Measurements from ENCODE around the gene RPS19BP1. TPM values are rescaled to one million over a fixed set of nuclear protein-coding genes. Genes with fewer than 3 reads are reported as not detected.

Gene RPS19BP1
- total and polyA plus RNA-seq, 2 donors (not counting 1 experiment from before 2014, with no cell fraction given), result 60.3 to 74.8 TPM

GRCh38 chr22:39513791-39514190 is 18.8 kb downstream of the RPS19BP1 start:
- Mint-ChIP-seq H3K27me3 (no peaks in the 10 kb centered on the region), H3K4me3 (no peak overlapping the region), H3K27ac (no peak overlapping the region), H3K4me1 (peaks cover 26% of the 10 kb centered on the region), H3K9me3 (ENCODE audit: insufficient read depth) (no peaks in the 10 kb centered on the region)
- 95% methylated on average over 18 of the region's 18 CpGs for WGBS (ENCODE audit: insufficient coverage)
- Histone ChIP-seq H4K20me1 (ENCODE audit: control insufficient read depth, insufficient read depth, low read length, poor library complexity, severe bottlenecking) (peaks cover 43% of the 10 kb centered on the region), H3K4me3 (ENCODE audit: control extremely low read depth in 1 of 5, extremely low read depth in 1 of 5, insufficient read depth in 1 of 5, low read depth in 2 of 5, low read length in 4 of 5) (no peak overlapping the region), H3K4me1 (ENCODE audit: control insufficient read depth in 2 of 2, insufficient read depth in 2 of 2, low read length in 2 of 2) (peaks cover under 1 to 2% of the 10 kb centered on the region in 2 donors), H3K79me2 (ENCODE audit: control insufficient read depth, insufficient read depth, low read length) (peaks cover 42% of the 10 kb centered on the region), H3K27ac (ENCODE audit: low read length in 2 of 2) (no peak overlapping the region), H3K9ac (ENCODE audit: low read length) (no peak overlapping the region), H3K36me3 (replicated peaks in 1 of 2; ENCODE audit: control extremely low read depth in 1 of 2, control insufficient read depth in 1 of 2, extremely low read depth in 1 of 2, insufficient read depth in 2 of 2, low read length in 1 of 2) (peaks cover 0 to 61% of the 10 kb centered on the region in 2 experiments), H2AFZ (ENCODE audit: insufficient read depth, low read depth, low read length, poor library complexity, severe bottlenecking) (no peak overlapping the region), H3K4me2 (replicated peaks; ENCODE audit: low read depth, low read length, poor library complexity, severe bottlenecking) (no peak overlapping the region), H3K9me3 (ENCODE audit: control extremely low read depth in 1 of 3, control insufficient read depth in 2 of 3, insufficient read depth in 1 of 3, low read length in 2 of 3) (no peaks in the 10 kb centered on the region), H3K27me3 (replicated peaks in 1 of 4; ENCODE audit: control extremely low read depth in 1 of 4, control insufficient read depth in 3 of 4, insufficient read depth in 4 of 4, low read length in 3 of 4) (no peaks in the 10 kb centered on the region)
- POLR2A ChIA-PET, result interaction anchor here (1.0 kb wide), 1 partner anchor 67 kb away, joined by 3 read pairs; no protein-coding TSS in a partner anchor
- CTCF ChIA-PET, result interaction anchor here (1.2 to 6.0 kb wide), 13 partner anchors 9 to 343 kb away, joined by 3 to 85 read pairs (median 7); partner anchors contain the start of genes MIEF1, RPS19BP1 and TAB1
- intact Hi-C loops (cut with micrococcal nuclease), result loop anchor here (1.0 kb wide), 3 partner anchors 17 to 170 kb away; no protein-coding TSS in a partner anchor
- TF ChIP-seq EZH2 (IDR thresholded peaks at IDR 0.05; ENCODE audit: borderline replicate concordance, insufficient read depth, low read depth, low read length, poor library complexity, severe bottlenecking), result no peak
- TF ChIP-seq, protein P1, sequence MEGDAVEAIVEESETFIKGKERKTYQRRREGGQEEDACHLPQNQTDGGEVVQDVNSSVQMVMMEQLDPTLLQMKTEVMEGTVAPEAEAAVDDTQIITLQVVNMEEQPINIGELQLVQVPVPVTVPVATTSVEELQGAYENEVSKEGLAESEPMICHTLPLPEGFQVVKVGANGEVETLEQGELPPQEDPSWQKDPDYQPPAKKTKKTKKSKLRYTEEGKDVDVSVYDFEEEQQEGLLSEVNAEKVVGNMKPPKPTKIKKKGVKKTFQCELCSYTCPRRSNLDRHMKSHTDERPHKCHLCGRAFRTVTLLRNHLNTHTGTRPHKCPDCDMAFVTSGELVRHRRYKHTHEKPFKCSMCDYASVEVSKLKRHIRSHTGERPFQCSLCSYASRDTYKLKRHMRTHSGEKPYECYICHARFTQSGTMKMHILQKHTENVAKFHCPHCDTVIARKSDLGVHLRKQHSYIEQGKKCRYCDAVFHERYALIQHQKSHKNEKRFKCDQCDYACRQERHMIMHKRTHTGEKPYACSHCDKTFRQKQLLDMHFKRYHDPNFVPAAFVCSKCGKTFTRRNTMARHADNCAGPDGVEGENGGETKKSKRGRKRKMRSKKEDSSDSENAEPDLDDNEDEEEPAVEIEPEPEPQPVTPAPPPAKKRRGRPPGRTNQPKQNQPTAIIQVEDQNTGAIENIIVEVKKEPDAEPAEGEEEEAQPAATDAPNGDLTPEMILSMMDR (IDR thresholded peaks at IDR 0.05), result no peak
- DNase-seq, result no peak
- no peak for ATAC-seq (ENCODE audit: low read depth)

DNA sequence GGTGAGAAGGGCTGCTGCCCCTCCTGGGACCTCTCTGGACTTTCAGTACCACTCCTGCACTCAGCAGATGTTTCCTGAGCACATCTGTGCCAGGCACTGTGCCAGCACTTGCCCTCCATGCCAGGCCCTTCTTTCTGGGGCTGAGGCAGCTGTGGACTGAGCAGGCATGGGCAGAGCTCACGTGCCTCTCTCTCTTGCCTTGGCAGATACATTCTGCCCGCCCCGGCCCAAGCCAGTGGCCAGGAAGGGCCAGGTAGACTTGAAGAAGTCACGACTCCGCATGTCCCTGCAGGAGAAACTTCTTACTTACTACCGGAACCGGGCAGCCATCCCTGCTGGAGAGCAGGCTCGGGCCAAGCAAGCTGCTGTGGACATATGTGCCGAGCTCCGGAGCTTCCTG is 20.5 kb downstream of the RPS19BP1 start:
- Histone ChIP-seq H3K36me3 (replicated peaks in 1 of 2; ENCODE audit: control extremely low read depth in 1 of 2, control insufficient read depth in 1 of 2, extremely low read depth in 1 of 2, insufficient read depth in 2 of 2, low read length in 1 of 2) (peaks cover 0 to 73% of the 10 kb centered on the region in 2 experiments), H4K20me1 (ENCODE audit: control insufficient read depth, insufficient read depth, low read length, poor library complexity, severe bottlenecking) (peaks cover 46% of the 10 kb centered on the region), H3K4me1 (ENCODE audit: control insufficient read depth in 2 of 2, insufficient read depth in 2 of 2, low read length in 2 of 2) (no peaks in the 10 kb centered on the region), H3K9ac (ENCODE audit: low read length) (no peak overlapping the region), H3K27ac (ENCODE audit: low read length in 2 of 2) (no peak overlapping the region), H2AFZ (ENCODE audit: insufficient read depth, low read depth, low read length, poor library complexity, severe bottlenecking) (no peak overlapping the region), H3K79me2 (ENCODE audit: control insufficient read depth, insufficient read depth, low read length) (peaks cover 54% of the 10 kb centered on the region), H3K9me3 (ENCODE audit: control extremely low read depth in 1 of 3, control insufficient read depth in 2 of 3, insufficient read depth in 1 of 3, low read length in 2 of 3) (no peaks in the 10 kb centered on the region), H3K27me3 (replicated peaks in 1 of 4; ENCODE audit: control extremely low read depth in 1 of 4, control insufficient read depth in 3 of 4, insufficient read depth in 4 of 4, low read length in 3 of 4) (no peaks in the 10 kb centered on the region), H3K4me3 (ENCODE audit: control extremely low read depth in 1 of 5, extremely low read depth in 1 of 5, insufficient read depth in 1 of 5, low read depth in 2 of 5, low read length in 4 of 5) (no peak overlapping the region), H3K4me2 (replicated peaks; ENCODE audit: low read depth, low read length, poor library complexity, severe bottlenecking) (no peak overlapping the region)
- Mint-ChIP-seq H3K9me3 (ENCODE audit: insufficient read depth) (no peaks in the 10 kb centered on the region), H3K4me3 (no peak overlapping the region), H3K4me1 (peaks cover 25% of the 10 kb centered on the region), H3K27me3 (no peaks in the 10 kb centered on the region), H3K27ac (no peak overlapping the region)
- CTCF ChIA-PET, result interaction anchor here (0.6 to 3.3 kb wide), 10 partner anchors 12 to 168 kb away, joined by 3 to 16 read pairs (median 4); no protein-coding TSS in a partner anchor
- DNase-seq (no peak), ATAC-seq (ENCODE audit: low read depth) (no peak)
- 97% methylated on average over 10 of the region's 10 CpGs for WGBS (ENCODE audit: insufficient coverage)
- TF ChIP-seq, protein P1 (IDR thresholded peaks at IDR 0.05), result no peak
- TF ChIP-seq EZH2 (IDR thresholded peaks at IDR 0.05; ENCODE audit: borderline replicate concordance, insufficient read depth, low read depth, low read length, poor library complexity, severe bottlenecking), result no peak
- intact Hi-C loops (cut with micrococcal nuclease), result no loop called here
- POLR2A ChIA-PET, result no interaction called here

All from B cell (primary cell).